ENCODE data around the gene KRTAP4-5. TPM values are rescaled to one million over a fixed set of nuclear protein-coding genes. Genes with fewer than 3 reads are reported as not detected.
"Not testable (repeated sequence)": the region's sequence is repeated elsewhere in the genome, so short reads cannot be mapped to it uniquely, and the experiment has no call there.

KRTAP4-5 gene
- polyA plus RNA-seq, 1 experiment: not detected

- no peak for DNase-seq (ENCODE audit: low read depth, low spot score)
- H3K27ac ChIP-seq (ENCODE audit: low read depth, low read length): no peak overlapping the region
- H3K9me3 ChIP-seq (ENCODE audit: control insufficient read depth, insufficient read depth, low read length): no peaks in the 10 kb centered on the region
- ChIA-PET POLR2A (no interaction called here), CTCF (no interaction called here)
- H3K4me3 ChIP-seq (ENCODE audit: low read depth, low read length): no peak overlapping the region
- no peak for TF ChIP-seq CTCF (IDR thresholded peaks at IDR 0.05; ENCODE audit: low read depth, low read length)
- no peaks in the 10 kb centered on the region for H3K27me3 ChIP-seq (ENCODE audit: control insufficient read depth, insufficient read depth, low read length)
Measured at GRCh38 chr17:41163828-41164227, 14.2 kb upstream of the KRTAP4-5 start.

- Histone ChIP-seq H3K9me3 (ENCODE audit: control insufficient read depth, insufficient read depth, low read length) (no peaks in the 10 kb centered on the region), H3K4me3 (ENCODE audit: low read depth, low read length) (no peak within 1 kb of the TSS), H3K27ac (ENCODE audit: low read depth, low read length) (no peak within 1 kb of the TSS), H3K27me3 (ENCODE audit: control insufficient read depth, insufficient read depth, low read length) (no peaks in the 10 kb centered on the region)
- CTCF ChIA-PET: interaction anchor here (2.1 kb wide), 1 partner anchor 388 kb away, joined by 6 read pairs; no protein-coding TSS in a partner anchor
- no peak for TF ChIP-seq CTCF (IDR thresholded peaks at IDR 0.05; ENCODE audit: low read depth, low read length)
- DNase-seq (ENCODE audit: low read depth, low spot score): no peak
- POLR2A ChIA-PET: no interaction called here
Measured at GRCh38 chr17:41160648-41161047, 11.0 kb upstream of the KRTAP4-5 start, which contains the start of gene KRTAP4-4. KRTAP4-4 (minus strand) TSS chr17:41160748; CDS start chr17:41160691, 57 bp downstream.

- H3K9me3 ChIP-seq (ENCODE audit: control insufficient read depth, insufficient read depth, low read length); H3K27me3 ChIP-seq (ENCODE audit: control insufficient read depth, insufficient read depth, low read length); H3K27ac ChIP-seq (ENCODE audit: low read depth, low read length); H3K4me3 ChIP-seq (ENCODE audit: low read depth, low read length); DNase-seq (ENCODE audit: low read depth, low spot score); POLR2A ChIA-PET: not testable (repeated sequence)
- CTCF ChIA-PET: interaction anchor here (2.1 kb wide), 1 partner anchor 389 kb away, joined by 6 read pairs; no protein-coding TSS in a partner anchor
Measured at GRCh38 chr17:41160190-41160589, 10.6 kb upstream of the KRTAP4-5 start.

- H3K27me3 ChIP-seq (ENCODE audit: control insufficient read depth, insufficient read depth, low read length): no peaks in the 10 kb centered on the region
- CTCF ChIA-PET: no interaction called here
- H3K27ac ChIP-seq (ENCODE audit: low read depth, low read length): no peak overlapping the region
- no peak for TF ChIP-seq CTCF (IDR thresholded peaks at IDR 0.05; ENCODE audit: low read depth, low read length)
- no peak overlapping the region for H3K4me3 ChIP-seq (ENCODE audit: low read depth, low read length)
- POLR2A ChIA-PET: no interaction called here
- DNase-seq (ENCODE audit: low read depth, low spot score): no peak
- H3K9me3 ChIP-seq (ENCODE audit: control insufficient read depth, insufficient read depth, low read length): no peaks in the 10 kb centered on the region
Measured at GRCh38 chr17:41153856-41154255, 4.2 kb upstream of the KRTAP4-5 start.

GRCh38 chr17:41151525-41151924 lies 1.9 kb upstream of the KRTAP4-5 start:
- no peak overlapping the region for H3K4me3 ChIP-seq (ENCODE audit: low read depth, low read length)
- POLR2A ChIA-PET: no interaction called here
- CTCF ChIA-PET: no interaction called here
- no peak for TF ChIP-seq CTCF (IDR thresholded peaks at IDR 0.05; ENCODE audit: low read depth, low read length)
- H3K9me3 ChIP-seq (ENCODE audit: control insufficient read depth, insufficient read depth, low read length): no peaks in the 10 kb centered on the region
- no peak overlapping the region for H3K27ac ChIP-seq (ENCODE audit: low read depth, low read length)
- H3K27me3 ChIP-seq (ENCODE audit: control insufficient read depth, insufficient read depth, low read length): no peaks in the 10 kb centered on the region
- no peak for DNase-seq (ENCODE audit: low read depth, low spot score)

GRCh38 chr17:41150026-41150425 lies 401 bp upstream of the KRTAP4-5 start:
- no peak for DNase-seq (ENCODE audit: low read depth, low spot score)
- POLR2A ChIA-PET: no interaction called here
- no peak overlapping the region for H3K4me3 ChIP-seq (ENCODE audit: low read depth, low read length)
- CTCF ChIA-PET: no interaction called here
- H3K27me3 ChIP-seq (ENCODE audit: control insufficient read depth, insufficient read depth, low read length): no peaks in the 10 kb centered on the region
- H3K27ac ChIP-seq (ENCODE audit: low read depth, low read length): no peak overlapping the region
- H3K9me3 ChIP-seq (ENCODE audit: control insufficient read depth, insufficient read depth, low read length): no peaks in the 10 kb centered on the region
- no peak for TF ChIP-seq CTCF (IDR thresholded peaks at IDR 0.05; ENCODE audit: low read depth, low read length)

- H3K4me3 ChIP-seq (ENCODE audit: low read depth, low read length); H3K27ac ChIP-seq (ENCODE audit: low read depth, low read length); DNase-seq (ENCODE audit: low read depth, low spot score); H3K27me3 ChIP-seq (ENCODE audit: control insufficient read depth, insufficient read depth, low read length); POLR2A ChIA-PET; CTCF ChIA-PET; H3K9me3 ChIP-seq (ENCODE audit: control insufficient read depth, insufficient read depth, low read length): not testable (repeated sequence)
Measured at GRCh38 chr17:41148971-41149651, 514 bp downstream of the KRTAP4-5 start.
